Esophagus muscularis mucosa (tissue), 4 donors: ENCODE measurements around the gene ZNF138. TPM values are rescaled to one million over a fixed set of nuclear protein-coding genes. Genes with fewer than 3 reads are reported as not detected.
"Not testable (repeated sequence)": the region's sequence is repeated elsewhere in the genome, so short reads cannot be mapped to it uniquely, and the experiment has no call there.

Experiments used
- DNase-seq: peaks from one replicate; pipeline ENCODE4 v3.0.0-alpha.2; 2017; ENCODE audit errors: extremely low spot score
- H3K27ac ChIP-seq, 4 donors: fragments of 200-600 bp; sonication (generic); replicated peaks in 1 of 4; 1 replicate in 3 of 4; 2 replicates in 1 of 4; pipeline ENCODE4 v1.5.1; 2016 to 2019; ENCODE audit warnings: mild to moderate bottlenecking in 1 of 4
- H3K27me3 ChIP-seq, 4 donors: fragments of 200-600 bp; sonication (generic); one replicate each; pipeline versions ENCODE4 v1.5.1 to v1.6.0; 2016 to 2019
- H3K36me3 ChIP-seq, 4 donors: fragments of 200-600 bp; sonication (generic); one replicate each; pipeline ENCODE4 v1.5.1; 2016 to 2019
- H3K4me1 ChIP-seq, 4 donors: fragments of 200-600 bp; sonication (generic); one replicate each; pipeline ENCODE4 v1.5.1; 2016 to 2019
- H3K4me3 ChIP-seq, 4 donors: fragments of 200-600 bp; sonication (generic); 1 replicate in 2 of 4; 2 replicates in 2 of 4; pipeline ENCODE4 v1.5.1; 2016 to 2019; ENCODE audit warnings: mild to moderate bottlenecking in 4 of 4, moderate library complexity in 1 of 4
- H3K9me3 ChIP-seq, 4 donors: fragments of 200-600 bp; sonication (generic); 1 replicate in 3 of 4; 2 replicates in 1 of 4; pipeline ENCODE4 v1.5.1; 2016 to 2019
- CTCF ChIP-seq, 3 experiments: fragments of 200-600 bp in 2 of 3; fragments of 450-650 bp in 1 of 3; sonication (generic) in 2 of 3; IDR thresholded peaks; one replicate each; pipeline ENCODE4 v1.5.1; 2017 to 2019; ENCODE audit warnings: antibody characterized with exemption in 3 of 3, mild to moderate bottlenecking in 2 of 3, moderate library complexity in 1 of 3
- EP300 ChIP-seq: sonication (generic); formaldehyde crosslinking; IDR thresholded peaks from one replicate; pipeline ENCODE4 v1.6.1; 2017; ENCODE audit warnings: antibody characterized with exemption
- POLR2A ChIP-seq: fragments of 450-650 bp; IDR thresholded peaks from one replicate; pipeline ENCODE4 v1.6.1; 2017; ENCODE audit warnings: antibody characterized with exemption, moderate library complexity, mild to moderate bottlenecking, low read depth
- POLR2AphosphoS5 ChIP-seq, 2 donors: sonication (generic); formaldehyde crosslinking; IDR thresholded peaks; one replicate each; pipeline ENCODE4 v1.6.1; 2017; ENCODE audit warnings: antibody characterized with exemption in 2 of 2
- WGBS: methylation state at CpG from one replicate; pipeline ENCODE4 v1.1.5; 2018; 5-methylcytosine and 5-hydroxymethylcytosine counted together
- intact Hi-C: fragments of 100-400 bp; cut with DNase I; formaldehyde crosslinking; loops from one replicate; pipeline ENCODE4 v1.15.1; 2023
- total RNA-seq, 4 donors: library from RNA; depleted of rRNA; stranded (reverse); fragments of >200 nt; gene quantifications; one replicate each; pipeline versions ENCODE4 v1.1.0 to v1.2.1, GENCODE V29; 2016

ZNF138 gene
- total RNA-seq, 4 donors from 2014 or later: 3.5 to 10.0 (median 5.2) TPM

GRCh38 chr7:64787295-64787694, 6.9 kb upstream of the ZNF138 start:
- H3K9me3 ChIP-seq: no peaks in the 10 kb centered on the region
- no peak overlapping the region for H3K27ac ChIP-seq
- H3K36me3 ChIP-seq: no peaks in the 10 kb centered on the region
- intact Hi-C loops: no loop called here
- no peak for TF ChIP-seq POLR2A
- TF ChIP-seq POLR2AphosphoS5 (IDR thresholded peaks at IDR 0.05): no peak
- TF ChIP-seq EP300: no peak
- no peak for TF ChIP-seq CTCF (IDR thresholded peaks at IDR 0.05)
- no peak overlapping the region for H3K4me3 ChIP-seq
- H3K4me1 ChIP-seq: no peaks in the 10 kb centered on the region
- no peak for DNase-seq
- no peaks in the 10 kb centered on the region for H3K27me3 ChIP-seq

- H3K36me3 ChIP-seq, intact Hi-C loops, H3K9me3 ChIP-seq, H3K4me1 ChIP-seq, DNase-seq, H3K4me3 ChIP-seq, H3K27ac ChIP-seq, H3K27me3 ChIP-seq: not testable (repeated sequence)
- WGBS: 52% methylated on average over 11 of the region's 11 CpGs
Observed at GRCh38 chr7:64789241-64789640, 5.0 kb upstream of the ZNF138 start.

- no peaks in the 10 kb centered on the region for H3K27me3 ChIP-seq
- H3K4me1 ChIP-seq: peaks cover 9 to 22% (median 20%) of the 10 kb centered on the region in 4 donors
- WGBS: 89% methylated on average over 4 of the region's 4 CpGs
- H3K36me3 ChIP-seq: peaks cover 0 to 7% (median 0%) of the 10 kb centered on the region in 4 donors
- H3K9me3 ChIP-seq: no peaks in the 10 kb centered on the region
- no peak overlapping the region for H3K4me3 ChIP-seq
- intact Hi-C loops: no loop called here
- no peak overlapping the region for H3K27ac ChIP-seq
- TF ChIP-seq POLR2A (no peak), EP300 (no peak), CTCF (IDR thresholded peaks at IDR 0.05) (no peak), POLR2AphosphoS5 (IDR thresholded peaks at IDR 0.05) (no peak)
- DNase-seq: no peak
Observed at GRCh38 chr7:64793106-64793755, 997 bp upstream of the ZNF138 start.

- Histone ChIP-seq H3K27ac (no peak overlapping the region), H3K36me3 (peaks cover 0 to 20% (median 10%) of the 10 kb centered on the region in 4 donors), H3K4me1 (peaks cover 9 to 22% (median 20%) of the 10 kb centered on the region in 4 donors), H3K27me3 (no peaks in the 10 kb centered on the region), H3K9me3 (no peaks in the 10 kb centered on the region), H3K4me3 (peak overlapping the region; percentile 67 to 84 (median 78))
- TF ChIP-seq EP300: no peak
- no peak for TF ChIP-seq CTCF (IDR thresholded peaks at IDR 0.05)
- TF ChIP-seq POLR2A: no peak
- no peak for TF ChIP-seq POLR2AphosphoS5 (IDR thresholded peaks at IDR 0.05)
- no peak for DNase-seq
- 8% methylated on average over 1 of the region's 1 CpG for WGBS
- intact Hi-C loops: no loop called here
Observed at GRCh38 chr7:64795176-64795575, 948 bp downstream of the ZNF138 start.

GRCh38 chr7:64799169-64799568, 4.9 kb downstream of the ZNF138 start:
- H3K36me3 ChIP-seq: peaks cover 0 to 32% (median 12%) of the 10 kb centered on the region in 4 donors
- WGBS: 95% methylated on average over 8 of the region's 8 CpGs

GRCh38 chr7:64802699-64803098, 8.5 kb downstream of the ZNF138 start:
- intact Hi-C loops: no loop called here
- peaks cover 0 to 34% (median 12%) of the 10 kb centered on the region in 4 donors for H3K36me3 ChIP-seq

More at GRCh38 chr7:64799169-64799568, 4.9 kb downstream of the ZNF138 start:
- intact Hi-C loops, DNase-seq, H3K27ac ChIP-seq, H3K9me3 ChIP-seq, H3K4me3 ChIP-seq, H3K27me3 ChIP-seq: not testable (repeated sequence)
- peaks cover 9 to 16% (median 15%) of the 10 kb centered on the region in 4 donors for H3K4me1 ChIP-seq

More at GRCh38 chr7:64802699-64803098, 8.5 kb downstream of the ZNF138 start:
- no peaks in the 10 kb centered on the region for H3K9me3 ChIP-seq
- H3K27me3 ChIP-seq: no peaks in the 10 kb centered on the region
- no peak overlapping the region for H3K27ac ChIP-seq
- no peak overlapping the region for H3K4me3 ChIP-seq
- no peaks in the 10 kb centered on the region for H3K4me1 ChIP-seq
- TF ChIP-seq EP300: no peak
- TF ChIP-seq POLR2AphosphoS5 (IDR thresholded peaks at IDR 0.05): no peak
- no peak for TF ChIP-seq CTCF (IDR thresholded peaks at IDR 0.05)
- no peak for TF ChIP-seq POLR2A
- DNase-seq: peak; percentile 24
- 66% methylated on average over 2 of the region's 2 CpGs for WGBS
